HG02970 (cell line): ENCODE data around the gene FBXO24.

ENCODE experiments used
- ATAC-seq: cut with Tn5 transposase; IDR thresholded peaks from one replicate; pipeline ENCODE4 v1.9.1; 2021; ENCODE audit warnings: mild to moderate bottlenecking, moderate library complexity, moderate number of reproducible peaks; ENCODE audit not compliant: unreplicated experiment, low FRiP score

FBXO24 gene

DNA sequence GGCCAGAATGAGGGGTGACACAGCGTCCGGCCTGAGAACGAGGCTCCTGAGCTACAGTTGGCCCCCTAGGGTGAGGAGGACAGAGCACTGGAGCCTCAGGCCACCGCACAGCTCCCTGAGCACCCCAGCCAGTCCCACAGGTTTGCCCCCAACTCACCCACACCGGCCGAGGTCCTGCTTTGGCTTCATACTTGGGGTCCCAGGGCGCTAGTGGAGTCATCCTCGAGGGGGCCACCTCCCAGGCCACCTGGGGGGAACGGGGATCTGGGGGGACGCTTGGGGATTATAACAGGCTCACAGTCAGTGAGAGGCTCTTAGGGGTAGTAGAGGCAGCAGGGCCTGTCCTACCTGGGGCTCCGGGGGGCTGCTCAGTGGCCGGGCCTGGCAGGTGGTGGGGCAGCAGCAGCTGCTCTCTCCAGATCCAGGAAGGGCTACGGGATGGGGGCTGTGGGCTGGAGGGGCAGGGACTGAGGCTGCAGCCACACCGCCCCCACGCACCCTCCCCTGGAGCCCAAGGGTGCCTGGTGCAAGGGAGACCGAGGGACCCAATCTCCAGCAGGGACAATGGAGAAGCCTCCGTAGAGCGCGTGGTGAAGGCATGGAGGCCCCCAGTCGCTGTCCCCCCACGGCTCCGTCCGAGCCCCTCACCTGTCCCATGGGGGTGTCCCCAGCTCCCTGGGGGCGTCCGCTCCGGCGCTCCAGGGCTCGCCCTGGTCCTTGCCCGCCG, 13.0 kb upstream of the FBXO24 start:
- no peak for ATAC-seq

DNA sequence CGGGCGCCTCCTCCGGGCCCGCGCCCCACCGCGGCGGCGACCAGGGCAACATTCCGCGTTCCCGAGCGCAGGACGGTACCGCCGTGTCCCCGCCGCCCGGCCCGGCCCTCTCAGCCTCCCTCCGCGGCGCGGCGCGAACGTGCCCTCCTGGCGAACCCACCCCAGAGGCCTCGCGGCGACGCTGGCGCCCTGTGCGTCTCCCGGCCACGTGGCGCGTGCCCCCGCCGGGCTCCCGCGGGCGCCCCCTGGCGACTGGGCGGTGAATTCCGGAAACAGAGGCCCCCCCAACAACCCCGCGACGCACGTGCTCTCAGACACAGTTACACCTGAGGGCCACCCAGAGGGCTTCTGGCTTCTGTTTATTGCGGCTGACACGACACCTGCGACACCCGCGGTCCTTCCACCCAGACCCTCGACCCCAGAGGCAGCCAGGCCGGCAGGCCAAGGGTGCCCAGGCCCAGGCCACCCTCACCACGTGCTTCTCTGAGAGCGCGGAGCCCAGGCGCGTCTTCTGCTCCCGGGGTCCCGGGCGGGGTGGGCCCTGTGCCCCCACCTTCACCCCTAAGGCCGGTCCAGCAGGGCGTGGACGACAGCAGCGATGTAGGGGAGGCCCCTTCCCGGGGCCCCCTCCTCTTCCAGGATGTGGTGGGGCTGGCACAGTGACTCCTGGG, 12.3 kb upstream of the FBXO24 start, which contains the start of gene SAP25:
Gene SAP25, minus strand, starts transcription at position 210 of the 671 bp plus-strand sequence. Its CDS starts 158 bp downstream, at position 52.
- ATAC-seq, result no peak

DNA sequence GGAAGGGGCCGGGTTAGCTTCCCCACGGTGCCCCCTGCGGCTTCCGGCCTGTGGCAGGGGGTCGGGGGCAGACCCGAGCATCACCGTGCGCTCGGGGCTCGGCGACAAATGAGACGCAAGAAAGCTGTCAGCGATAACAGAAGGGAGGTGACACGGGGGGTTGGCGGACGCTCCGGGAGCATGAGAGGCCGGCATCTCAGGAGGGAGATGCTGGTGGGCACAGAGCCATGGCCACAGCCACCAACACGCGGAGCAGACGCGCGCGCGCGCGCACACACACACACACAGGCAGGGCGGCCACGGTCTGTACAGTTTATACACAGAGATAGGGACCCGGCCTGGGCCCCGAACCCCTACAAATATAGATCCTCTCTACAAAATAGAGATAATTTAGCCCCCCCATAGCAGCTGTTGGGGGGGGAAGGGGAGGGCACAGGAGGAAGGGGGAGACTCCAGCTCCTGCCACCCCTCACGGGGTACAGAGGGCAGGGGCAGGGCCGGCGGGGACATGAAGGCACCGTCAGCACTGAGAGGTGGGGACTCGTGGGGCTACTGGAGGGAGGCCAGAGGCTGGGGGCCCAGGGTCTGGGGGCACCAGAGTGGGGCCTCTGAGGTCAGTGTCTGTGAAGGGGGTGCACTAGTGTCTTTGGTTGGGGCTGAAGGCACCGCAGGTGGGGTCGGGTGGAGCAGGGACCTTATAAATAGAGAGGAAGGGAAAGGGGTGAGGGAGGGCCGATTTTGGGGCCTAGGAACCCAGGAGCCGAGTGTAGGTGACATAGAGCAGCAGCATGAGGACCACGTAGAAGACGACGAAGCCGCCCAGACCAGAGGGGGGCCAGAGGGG, 11.5 kb upstream of the FBXO24 start:
- ATAC-seq, result no peak

DNA sequence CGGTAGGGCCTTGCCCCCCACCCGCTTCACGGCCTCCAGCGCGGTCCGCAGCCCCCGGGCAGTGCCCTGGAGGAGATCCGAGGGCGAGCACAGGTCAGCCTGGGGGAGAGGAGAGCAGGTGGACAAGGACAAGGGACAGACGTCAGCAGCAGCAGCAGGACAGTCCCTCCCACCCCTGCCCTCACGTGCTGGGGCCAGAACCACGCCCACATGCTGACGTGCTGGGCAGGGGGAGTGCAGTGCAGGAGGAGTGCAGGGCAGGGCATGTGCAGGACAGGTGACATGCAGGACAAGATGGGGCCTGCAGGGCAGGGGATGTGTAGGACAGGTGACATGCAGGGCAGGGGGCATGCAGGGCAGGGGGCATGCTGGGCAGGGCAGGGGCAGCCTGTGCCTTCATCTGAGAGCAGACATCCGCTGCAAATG, 10.9 kb upstream of the FBXO24 start:
- no peak for ATAC-seq

DNA sequence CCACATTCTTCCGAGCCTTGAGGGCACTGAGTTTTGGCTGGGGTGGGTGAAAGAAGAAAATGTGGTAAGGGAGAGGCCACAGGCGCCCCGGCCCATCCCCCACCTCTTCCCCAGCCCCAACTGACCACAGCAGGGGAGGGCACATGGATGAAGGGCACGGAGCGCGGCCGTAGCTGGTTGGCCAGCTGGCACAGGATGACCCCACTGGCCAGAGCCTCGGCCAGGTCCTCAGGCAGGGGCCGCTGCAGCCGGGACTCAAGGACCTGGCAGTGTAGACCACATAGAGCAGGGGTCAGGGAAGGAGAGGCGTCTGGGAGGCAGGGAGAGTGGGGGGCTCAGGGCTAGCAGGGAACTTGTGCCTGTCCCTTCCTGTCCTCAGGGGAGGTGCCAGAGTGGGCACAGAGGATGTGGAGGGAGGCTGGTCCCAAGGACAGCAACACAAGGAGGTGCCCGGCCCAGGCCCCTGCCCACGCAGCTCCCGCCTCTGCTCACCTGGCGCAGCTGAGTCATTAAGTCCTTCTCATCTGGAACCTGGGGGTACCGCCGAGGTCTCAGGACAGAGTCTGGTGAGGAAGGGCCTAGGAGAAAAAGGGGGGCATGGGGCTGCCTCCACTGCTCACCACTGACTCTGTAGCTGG, 10.3 kb upstream of the FBXO24 start:
- ATAC-seq, result no peak

DNA sequence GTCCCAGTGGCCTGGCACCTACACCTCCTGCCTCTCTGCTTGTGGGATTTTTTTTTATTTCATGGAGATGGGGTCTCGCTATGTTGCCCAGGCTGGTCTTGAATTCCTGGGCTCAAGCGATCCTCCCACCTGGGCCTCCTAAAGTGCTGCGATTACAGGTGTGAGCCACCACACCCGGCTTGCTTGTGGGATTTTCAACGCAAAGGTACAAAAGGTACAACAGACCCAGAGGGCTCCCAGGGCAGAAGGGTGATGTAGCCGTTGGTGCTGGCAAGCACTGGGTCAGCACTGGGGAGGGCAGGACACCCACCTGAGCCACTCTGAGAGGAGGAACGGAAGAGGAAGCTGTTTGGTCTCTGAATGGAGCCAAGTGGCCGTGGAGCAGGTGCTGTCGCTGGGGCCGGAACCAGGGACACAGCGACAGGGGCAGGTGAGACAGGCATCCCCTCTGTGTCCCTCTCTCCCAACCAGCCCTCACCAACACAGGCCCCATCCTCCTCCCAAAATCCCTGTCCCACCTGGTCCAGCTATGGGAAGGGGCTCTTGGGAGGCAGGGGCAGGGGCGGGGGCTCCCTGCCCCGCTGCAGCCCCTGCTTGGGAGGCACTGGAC, 9.6 kb upstream of the FBXO24 start:
- no peak for ATAC-seq

DNA sequence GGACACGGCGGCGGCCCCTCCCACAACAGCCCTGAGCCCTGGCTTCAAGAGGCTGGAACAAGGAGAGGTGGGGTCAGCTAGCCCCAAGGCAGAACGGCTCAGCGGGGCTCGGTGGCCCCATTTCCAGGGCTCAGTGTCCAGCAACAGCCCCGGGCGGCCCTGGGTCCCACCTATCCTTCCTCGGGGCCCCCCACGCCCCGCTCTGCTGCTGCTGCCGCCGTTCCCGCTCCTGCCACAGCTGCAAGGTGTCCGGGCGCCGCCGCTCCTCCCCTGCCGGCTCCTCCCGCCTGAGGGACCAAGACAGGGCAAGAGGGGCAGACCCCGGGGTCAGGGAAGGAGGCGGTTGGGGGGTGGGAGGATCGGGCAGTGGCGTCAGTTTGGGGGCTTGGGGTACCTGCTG, 9.0 kb upstream of the FBXO24 start:
- ATAC-seq, result no peak

DNA sequence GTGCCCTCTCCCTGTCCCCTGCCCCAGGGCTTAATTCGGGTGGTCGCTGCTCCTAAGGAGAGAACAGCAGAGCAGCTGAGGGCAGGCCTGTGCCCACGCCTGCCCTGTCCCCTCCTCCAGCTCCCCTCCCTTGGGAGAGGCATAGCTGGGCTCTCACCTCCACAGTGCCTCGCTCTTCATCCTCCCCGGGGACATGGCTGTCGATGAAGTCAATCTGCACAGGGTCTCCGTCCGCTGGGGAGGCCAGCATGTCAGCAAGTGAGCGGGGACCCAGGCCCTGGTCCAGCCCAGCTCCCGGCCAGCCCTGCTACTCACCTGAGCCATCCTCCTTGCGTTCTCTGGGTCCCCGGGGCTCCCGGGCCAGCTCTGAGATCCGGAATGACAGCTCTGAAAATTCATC, 8.6 kb upstream of the FBXO24 start:
- ATAC-seq, result no peak

DNA sequence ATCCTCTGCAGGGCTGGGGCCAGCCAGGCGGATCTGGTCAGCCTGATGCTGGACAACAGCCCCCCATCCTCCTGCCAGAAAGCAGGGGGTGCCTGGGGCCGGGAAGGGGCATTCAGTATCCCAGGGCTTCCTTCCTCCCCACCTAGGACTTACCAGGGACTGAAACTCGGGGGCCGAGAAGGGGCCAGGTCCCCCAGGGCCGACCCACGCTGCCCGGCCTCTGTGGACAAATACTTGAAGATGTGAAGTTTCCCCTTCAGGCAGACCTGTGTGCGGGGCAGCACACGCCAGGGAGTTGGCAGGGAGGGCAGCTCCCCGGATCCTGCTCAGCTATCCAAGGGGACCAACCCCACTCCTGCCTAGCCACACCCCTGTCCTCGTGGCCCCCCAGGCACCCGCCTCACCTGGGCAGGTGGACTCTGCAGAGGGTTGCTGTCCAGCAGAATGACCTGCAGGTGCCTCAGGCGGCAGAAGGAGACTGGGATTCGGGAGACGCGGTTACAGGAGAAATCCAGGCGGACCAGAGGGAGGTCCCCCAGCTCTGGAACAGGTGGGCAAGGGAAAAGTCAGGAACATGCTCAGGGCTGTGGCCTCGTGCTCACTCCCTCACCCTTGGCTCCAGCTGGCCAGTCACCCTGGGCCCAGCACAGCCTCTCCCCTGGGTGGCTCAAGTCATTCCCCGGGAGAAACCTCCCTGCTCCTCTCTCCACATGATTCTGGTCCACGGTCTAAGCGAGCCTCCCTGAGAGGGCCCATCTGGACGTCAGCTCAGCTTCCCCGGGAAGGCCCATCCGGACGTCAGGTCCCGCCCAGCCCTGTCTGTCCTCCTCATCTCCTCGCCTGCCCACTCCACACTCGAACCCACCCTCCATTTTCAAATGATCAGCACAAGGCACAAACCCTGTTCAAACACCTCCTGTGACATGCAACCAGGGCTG, 7.6 kb upstream of the FBXO24 start:
- ATAC-seq, result no peak

DNA sequence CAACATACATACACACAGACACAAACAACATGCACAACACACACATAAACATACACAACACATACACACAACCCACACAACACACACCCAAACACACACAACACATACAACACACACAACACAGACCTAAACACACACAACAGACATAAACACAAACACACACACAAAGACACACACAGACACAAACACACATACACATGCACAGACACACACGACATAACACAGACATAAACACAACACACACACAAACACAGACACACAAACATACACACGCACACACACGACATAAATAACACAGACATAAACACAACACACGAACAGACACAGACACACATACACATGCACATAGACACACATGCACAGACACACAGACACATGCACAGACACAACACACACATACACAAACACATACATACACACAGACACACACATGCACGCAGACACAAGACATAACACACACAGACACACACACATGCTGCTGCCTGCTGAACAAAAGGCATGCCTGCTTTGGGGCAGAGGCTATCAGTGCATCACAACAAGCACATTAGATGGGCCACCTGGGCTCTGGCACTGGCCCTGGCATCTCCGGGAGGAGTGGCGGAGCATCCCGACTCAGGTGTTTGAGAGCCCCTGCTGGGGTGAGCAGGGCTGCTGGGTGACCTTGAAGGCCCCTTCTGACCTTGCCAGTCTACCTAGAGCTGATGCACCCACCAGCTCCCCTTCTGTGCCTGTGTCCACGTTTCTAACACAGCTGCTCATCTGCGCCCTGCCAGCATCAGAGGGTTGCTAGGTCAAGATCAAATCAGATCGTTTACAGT, 5.5 kb upstream of the FBXO24 start:
- no peak for ATAC-seq

DNA sequence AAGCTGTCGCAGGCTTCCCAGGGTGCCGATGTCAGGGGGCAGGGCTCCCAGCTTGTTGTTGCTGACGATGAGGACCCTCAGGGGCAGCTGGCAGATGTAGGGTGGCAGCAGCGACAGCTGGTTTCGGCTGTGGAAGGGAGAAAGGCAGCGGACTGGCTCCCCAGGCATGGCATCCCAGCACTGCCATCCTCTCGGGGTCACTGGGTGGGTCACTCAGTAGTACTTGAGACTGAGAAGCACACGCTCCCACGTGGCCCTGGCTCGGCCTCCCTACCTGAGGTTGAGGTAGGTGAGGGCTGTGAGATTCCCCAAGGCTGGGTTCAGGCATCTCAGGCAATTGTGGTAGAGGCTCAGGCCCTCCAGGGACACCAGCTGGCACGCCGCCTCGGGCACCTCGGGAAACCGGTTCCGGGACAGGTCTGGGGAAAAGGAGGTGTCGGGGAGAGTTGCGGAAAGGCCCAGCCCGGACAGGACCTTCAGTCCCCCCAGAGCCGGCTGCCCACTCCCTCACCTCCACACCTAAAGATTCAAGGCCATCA, 4.0 kb upstream of the FBXO24 start:
- ATAC-seq, result no peak

DNA sequence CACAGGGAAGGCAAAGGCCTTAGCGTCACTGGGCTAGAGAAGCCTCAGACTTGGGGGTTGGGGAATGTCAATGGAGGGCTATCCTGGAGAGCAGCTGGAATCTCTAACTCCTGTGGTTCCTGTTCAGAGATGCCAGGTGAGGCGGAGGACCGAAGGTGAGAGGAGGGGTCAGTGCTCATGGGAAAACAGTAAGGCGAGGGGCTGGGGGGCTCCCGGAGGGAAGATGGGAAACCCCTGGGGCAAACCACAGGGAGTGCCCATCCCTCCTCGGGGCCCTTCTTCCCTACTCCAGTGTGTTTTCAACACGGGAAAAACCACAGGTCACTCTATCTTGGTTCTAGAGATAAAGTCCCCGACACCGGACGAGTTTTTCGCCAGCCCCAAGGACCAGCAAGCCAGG, 3.5 kb upstream of the FBXO24 start:
- ATAC-seq, result no peak

DNA sequence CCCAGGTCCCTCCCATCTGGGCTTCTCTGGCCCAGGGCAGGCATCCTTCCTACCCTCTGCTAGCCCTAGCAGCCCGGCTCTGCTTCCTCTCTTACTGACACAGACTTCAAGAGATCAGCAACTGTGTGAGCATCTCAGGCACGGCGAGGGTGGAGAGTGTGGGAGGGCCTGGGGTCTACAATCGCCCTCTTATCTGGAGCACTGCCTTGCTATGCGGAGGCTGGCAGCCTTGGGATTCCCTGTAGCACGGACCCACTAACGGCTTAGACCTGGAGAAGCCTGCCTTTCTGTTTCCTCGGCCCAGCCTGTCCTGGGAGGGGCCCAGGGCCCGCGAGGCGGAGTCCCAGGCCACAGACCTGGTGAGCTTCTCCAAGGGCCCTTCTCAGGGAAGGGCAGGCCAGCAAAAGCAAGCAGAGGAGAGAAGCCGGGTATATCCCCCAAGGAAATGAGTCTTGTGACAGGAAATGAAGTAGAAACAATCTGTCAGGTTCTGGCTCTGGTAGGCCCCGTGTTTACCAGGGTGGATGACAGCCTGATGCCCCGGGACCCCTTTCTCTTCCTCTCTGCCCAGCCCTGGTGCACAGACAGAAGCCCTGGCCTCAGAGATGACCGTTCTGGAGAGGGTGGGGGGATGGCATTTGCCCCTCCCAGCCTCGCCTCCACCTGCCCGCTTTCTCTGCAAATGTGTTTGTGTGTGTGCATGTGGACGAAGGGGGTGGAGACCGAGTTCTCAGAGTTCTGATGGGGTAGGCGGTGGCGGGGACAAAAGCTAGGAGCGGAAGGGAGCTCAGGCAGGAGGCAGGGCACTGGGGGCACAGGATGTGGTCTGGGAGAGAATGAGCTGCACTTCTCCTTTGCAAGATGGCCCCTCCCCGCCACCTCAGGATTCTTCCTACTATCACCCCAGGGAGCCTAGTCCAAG, 2.7 kb upstream of the FBXO24 start:
- no peak for ATAC-seq

DNA sequence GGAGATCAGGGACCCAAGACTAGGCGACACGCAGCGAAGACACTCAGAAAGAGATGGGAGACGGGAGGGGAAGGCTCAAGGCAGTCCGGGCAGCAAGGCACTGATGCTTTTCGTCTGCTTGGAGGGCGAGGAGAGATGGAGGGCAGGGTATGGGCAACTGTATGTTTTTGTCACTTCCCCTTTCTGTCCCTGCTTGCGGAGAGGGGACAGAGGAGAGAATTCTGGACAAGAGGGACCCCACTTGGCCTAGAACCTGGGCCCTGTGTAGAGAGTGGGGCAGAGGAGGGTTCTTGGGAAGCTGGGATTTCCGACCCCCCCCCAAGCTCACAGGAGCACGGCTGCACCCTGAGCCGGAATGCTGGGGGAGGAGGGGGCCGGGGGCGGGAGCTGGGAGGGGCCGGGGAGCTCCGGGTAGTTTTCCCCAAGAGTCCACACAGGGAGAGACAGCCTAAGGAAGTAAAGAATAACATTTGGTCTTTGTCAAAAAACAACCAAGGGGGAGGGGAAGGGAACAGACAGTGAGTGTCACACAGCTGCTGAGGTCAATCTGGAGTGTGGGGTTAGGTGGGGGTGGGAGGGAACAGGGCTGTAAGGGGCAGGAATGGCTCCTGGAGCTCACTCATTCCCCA, 2.0 kb upstream of the FBXO24 start:
- no peak for ATAC-seq

DNA sequence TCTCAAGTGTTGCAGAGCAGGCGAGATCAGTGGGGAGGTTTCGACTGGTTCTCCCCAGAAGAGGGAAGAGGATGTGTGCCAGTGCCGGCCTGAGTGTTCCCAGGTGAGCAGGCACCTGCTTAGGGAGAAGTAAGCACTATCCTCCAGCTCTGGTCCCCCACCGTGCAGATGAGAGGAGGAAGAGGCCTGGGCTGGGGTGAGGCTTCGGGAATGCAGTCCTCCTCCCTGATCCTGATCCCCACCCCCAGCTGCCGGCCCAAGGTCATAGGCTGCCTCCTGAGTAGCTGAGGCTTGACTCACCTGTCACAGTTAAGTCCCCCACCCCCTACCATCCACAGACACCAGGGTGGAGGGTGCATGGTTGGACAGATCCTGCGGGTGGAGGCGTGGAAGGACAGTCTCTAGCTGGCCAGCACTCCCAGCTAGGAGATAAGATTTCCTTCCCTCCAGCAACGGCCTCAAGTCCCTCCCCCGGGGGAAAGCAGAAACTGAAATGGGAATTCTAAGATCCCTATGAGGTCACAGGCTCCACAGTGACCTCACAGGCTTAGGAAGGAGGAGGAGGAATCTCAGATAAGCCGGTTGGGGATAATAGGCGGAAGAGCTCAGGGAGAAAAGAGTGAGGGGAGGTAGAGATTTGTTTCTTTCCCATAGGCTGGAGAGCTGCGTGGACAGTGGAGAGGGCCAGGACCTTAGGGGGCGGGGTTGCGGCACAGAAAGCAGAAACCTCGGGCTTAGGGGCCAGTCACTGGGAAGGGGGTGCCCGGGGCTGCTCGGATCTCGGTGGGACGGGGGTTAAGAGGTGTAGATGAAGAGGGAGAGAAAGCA, 1.2 kb upstream of the FBXO24 start:
- no peak for ATAC-seq
